Activated naive CD4-positive, alpha-beta T cell treated with anti-CD3 and anti-CD28 coated beads for 36 hours (primary cell): ENCODE data around the gene EIF4A3. TPM values are rescaled to one million over a fixed set of nuclear protein-coding genes. Genes with fewer than 3 reads are reported as not detected.

Source experiments
- CTCF ChIA-PET: fragments of 350-600 bp; sonication (Branson Sonifier 250); formaldehyde crosslinking; loops from one replicate; lab custom pipeline; 2021; ENCODE audit warnings: antibody characterized with exemption; lab: Charles Lee
- DNase-seq: peaks from one replicate; pipeline ENCODE4 v3.0.0-alpha.2; 2020
- H3K27ac Mint-ChIP-seq: one replicate; pipeline ENCODE4 v1.8.0; 2021; ENCODE audit warnings: mild to moderate bottlenecking, mixed read lengths
- H3K27me3 Mint-ChIP-seq: one replicate; pipeline ENCODE4 v1.8.0; 2021; ENCODE audit warnings: low read depth, mixed read lengths
- H3K36me3 Mint-ChIP-seq: one replicate; pipeline ENCODE4 v1.8.0; 2021; ENCODE audit warnings: low read depth, mixed read lengths
- H3K4me1 Mint-ChIP-seq: one replicate; pipeline ENCODE4 v1.8.0; 2021; ENCODE audit warnings: low read depth, mixed read lengths
- H3K4me3 Mint-ChIP-seq: one replicate; pipeline ENCODE4 v1.8.0; 2021; ENCODE audit warnings: mild to moderate bottlenecking, moderate library complexity, mixed read lengths
- H3K9me3 Mint-ChIP-seq: one replicate; pipeline ENCODE4 v1.8.0; 2021; ENCODE audit warnings: mixed read lengths
- intact Hi-C: fragments of 100-400 bp; cut with micrococcal nuclease; formaldehyde crosslinking; loops from one replicate; pipeline ENCODE4 v1.15.1; 2023
- total RNA-seq, 2 experiments: library from RNA; stranded (reverse); gene quantifications; one replicate each; pipeline ENCODE4 v1.2.3, GENCODE V29; 2021

Gene EIF4A3
- total RNA-seq, 2 experiments from 2014 or later, result 92.1 to 97.7 TPM

DNA sequence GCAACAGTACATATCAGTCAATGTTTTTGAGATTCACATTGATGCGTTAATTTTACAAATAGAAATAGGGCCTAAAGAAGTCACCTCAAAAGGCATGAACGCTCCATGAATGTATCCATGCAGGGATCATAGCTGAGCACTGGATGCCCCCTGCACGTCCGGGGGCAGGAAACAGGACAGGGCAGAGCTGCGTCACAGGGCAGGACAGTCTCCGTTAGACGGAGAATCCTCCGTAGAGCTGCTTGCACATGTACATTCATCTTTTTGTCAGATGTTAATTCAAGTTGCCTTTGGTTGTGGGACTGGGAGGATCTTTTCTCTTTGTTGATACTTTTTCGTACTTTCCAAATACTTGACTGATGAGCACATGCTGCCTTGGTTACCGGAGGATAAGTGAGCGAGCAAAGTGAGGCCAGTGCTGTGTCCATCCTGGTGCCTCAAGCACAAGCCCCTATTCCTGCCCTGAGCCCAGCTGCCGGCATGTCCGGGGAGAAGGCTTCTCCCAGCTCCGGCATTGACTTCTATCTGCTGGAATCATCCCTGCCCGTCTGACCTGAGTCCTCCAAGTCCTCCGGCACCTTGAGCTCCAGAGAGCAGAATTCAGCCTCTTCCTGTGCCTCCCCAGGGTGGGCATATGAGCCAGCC, 30.5 kb downstream of the EIF4A3 start:
- Mint-ChIP-seq H3K4me3 (no peak overlapping the region), H3K36me3 (no peaks in the 10 kb centered on the region), H3K27me3 (no peaks in the 10 kb centered on the region), H3K9me3 (peaks cover 3% of the 10 kb centered on the region), H3K4me1 (peaks cover 3% of the 10 kb centered on the region), H3K27ac (no peak overlapping the region)
- DNase-seq, result no peak
- intact Hi-C loops, result no loop called here
- CTCF ChIA-PET, result interaction anchor here (1.2 kb wide), 1 partner anchor 17 kb away, joined by 3 read pairs; no protein-coding TSS in a partner anchor

DNA sequence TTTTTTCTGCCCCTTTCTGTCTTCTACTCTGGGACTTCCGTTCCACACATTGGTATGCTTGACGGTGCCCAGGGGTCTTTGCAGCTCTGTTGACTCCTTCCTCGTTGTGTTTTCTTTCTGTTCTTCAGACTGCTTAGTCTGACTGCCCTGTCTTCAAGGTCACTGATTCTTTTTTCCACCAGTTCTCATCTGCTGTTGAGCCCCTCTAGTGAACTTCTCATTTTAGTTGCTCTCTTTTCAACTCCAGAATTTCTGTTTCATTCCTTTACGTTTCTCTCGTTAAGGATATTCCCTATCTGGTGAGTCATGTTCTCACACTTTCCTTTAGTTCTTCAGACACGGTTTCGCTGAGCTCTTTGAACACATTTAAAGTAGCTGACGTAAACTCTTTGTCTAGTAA, 31.8 kb downstream of the EIF4A3 start:
- peaks cover 3% of the 10 kb centered on the region for H3K9me3 Mint-ChIP-seq
- H3K27me3 Mint-ChIP-seq, result no peaks in the 10 kb centered on the region
- H3K4me3 Mint-ChIP-seq, result no peak overlapping the region
- no peak overlapping the region for H3K27ac Mint-ChIP-seq
- CTCF ChIA-PET, result interaction anchor here (0.6 to 1.9 kb wide), 3 partner anchors 14 to 272 kb away, joined by 3 to 10 read pairs (median 3); partner anchors contain the start of gene GAA
- H3K4me1 Mint-ChIP-seq, result peaks cover 3% of the 10 kb centered on the region
- no peak for DNase-seq
- no peaks in the 10 kb centered on the region for H3K36me3 Mint-ChIP-seq
- intact Hi-C loops, result no loop called here

DNA sequence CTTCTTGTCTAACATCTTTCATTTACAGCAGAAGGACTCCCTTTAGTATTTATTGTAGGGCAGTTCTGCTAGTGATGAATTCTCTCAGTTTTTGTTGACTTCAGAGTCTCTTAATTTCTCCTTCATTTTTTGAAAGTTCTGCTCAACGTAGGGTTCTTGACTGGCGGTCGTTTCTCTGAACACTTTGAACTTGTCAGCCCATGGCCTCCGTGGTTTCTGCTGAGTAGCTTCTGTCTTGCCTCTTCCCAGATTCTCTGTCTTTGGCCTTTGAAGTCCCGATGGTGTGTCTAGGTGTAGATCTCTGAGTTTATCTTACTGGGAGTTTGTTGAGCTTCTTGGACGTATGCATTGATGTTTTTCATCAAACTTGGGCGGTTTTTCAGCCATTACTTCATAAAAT, 32.2 kb downstream of the EIF4A3 start:
- Mint-ChIP-seq H3K27ac (no peak overlapping the region), H3K9me3 (peaks cover 3% of the 10 kb centered on the region), H3K4me3 (no peak overlapping the region), H3K36me3 (no peaks in the 10 kb centered on the region), H3K27me3 (no peaks in the 10 kb centered on the region), H3K4me1 (peaks cover 3% of the 10 kb centered on the region)
- CTCF ChIA-PET, result interaction anchor here (0.6 to 1.9 kb wide), 2 partner anchors 13 to 272 kb away, joined by 3 to 10 read pairs; partner anchors contain the start of gene GAA
- DNase-seq, result no peak
- intact Hi-C loops, result no loop called here

DNA sequence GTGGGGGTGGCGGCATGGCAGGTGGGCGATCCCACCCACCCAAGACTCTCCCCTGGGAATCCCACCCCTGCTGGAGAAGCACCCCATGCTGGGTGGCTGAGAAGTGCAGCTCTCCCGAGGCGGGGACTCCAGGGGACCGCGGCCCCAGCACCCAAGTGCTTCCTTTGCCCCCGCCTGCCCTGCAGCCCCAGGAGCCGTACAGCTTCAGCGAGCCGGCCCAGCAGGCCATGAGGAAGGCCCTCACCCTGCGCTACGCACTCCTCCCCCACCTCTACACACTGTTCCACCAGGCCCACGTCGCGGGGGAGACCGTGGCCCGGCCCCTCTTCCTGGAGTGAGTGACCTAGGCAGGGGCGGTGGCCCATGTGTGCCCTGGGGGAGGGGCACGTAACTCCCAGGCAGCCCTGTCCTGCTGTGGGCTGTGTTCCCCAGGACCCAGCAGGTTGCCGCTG, 33.9 kb downstream of the EIF4A3 start:
- Mint-ChIP-seq H3K36me3 (no peaks in the 10 kb centered on the region), H3K4me3 (no peak overlapping the region), H3K27ac (no peak overlapping the region), H3K9me3 (peaks cover 3% of the 10 kb centered on the region), H3K4me1 (peaks cover 3% of the 10 kb centered on the region), H3K27me3 (no peaks in the 10 kb centered on the region)
- no peak for DNase-seq
- CTCF ChIA-PET, result no interaction called here
- intact Hi-C loops, result no loop called here

DNA sequence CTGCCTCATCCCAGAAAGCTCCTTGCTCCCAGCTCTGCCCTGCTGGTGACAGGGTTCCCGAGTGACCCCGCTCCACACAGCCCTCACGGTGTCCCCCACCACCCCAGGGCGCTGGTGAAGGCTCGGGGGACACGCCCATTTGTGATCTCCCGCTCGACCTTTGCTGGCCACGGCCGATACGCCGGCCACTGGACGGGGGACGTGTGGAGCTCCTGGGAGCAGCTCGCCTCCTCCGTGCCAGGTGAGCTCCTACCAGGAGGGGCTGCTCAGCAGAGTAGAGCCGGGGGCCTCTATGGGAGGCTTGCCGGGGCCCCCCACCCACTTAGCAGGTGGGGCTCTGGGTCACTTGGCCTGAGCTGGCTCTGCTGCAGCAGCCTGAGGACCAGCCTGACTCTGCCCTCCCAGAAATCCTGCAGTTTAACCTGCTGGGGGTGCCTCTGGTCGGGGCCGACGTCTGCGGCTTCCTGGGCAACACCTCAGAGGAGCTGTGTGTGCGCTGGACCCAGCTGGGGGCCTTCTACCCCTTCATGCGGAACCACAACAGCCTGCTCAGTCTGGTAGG, 34.4 kb downstream of the EIF4A3 start:
- peaks cover 3% of the 10 kb centered on the region for H3K9me3 Mint-ChIP-seq
- peaks cover 3% of the 10 kb centered on the region for H3K4me1 Mint-ChIP-seq
- H3K4me3 Mint-ChIP-seq, result no peak overlapping the region

DNA sequence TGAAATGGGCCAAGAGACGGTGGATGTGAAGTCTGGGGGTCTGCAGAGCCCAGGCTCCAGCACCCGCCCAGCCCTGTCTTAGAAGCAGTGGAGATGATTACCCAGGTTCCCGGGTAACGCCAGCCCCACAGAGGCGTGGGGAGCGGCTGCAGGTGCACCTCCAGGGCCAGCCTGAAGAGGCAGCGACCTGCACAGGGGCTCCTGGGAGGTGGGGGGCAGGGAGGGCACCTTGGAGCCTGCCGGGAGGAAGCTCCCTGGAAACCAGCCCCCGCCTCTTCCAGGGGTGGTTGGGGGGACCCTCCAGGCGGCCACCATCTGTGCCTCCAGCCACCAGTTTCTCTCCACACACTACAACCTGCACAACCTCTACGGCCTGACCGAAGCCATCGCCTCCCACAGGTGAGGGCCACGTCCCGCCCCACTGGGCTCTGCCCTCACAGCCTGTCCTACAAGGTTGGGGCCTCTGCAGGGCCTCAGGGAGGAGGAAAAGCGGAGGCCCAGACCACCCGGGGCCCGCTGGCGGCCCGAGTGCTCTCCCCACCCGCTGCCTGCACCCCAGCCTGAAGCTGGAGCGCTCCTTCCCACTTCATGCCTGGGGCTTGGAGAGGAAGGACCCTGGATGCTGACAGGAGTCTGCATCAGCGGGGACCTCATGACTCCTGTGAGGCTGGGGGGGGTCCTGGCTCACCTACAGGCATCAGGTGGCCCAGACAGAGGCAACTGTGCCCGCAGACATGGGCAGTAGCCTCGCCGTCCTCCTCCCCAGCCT, 35.0 kb downstream of the EIF4A3 start:
- DNase-seq, result no peak
- no peaks in the 10 kb centered on the region for H3K27me3 Mint-ChIP-seq
- intact Hi-C loops, result no loop called here
- H3K9me3 Mint-ChIP-seq, result peaks cover 3% of the 10 kb centered on the region
- H3K4me3 Mint-ChIP-seq, result no peak overlapping the region
- H3K27ac Mint-ChIP-seq, result no peak overlapping the region
- H3K36me3 Mint-ChIP-seq, result no peaks in the 10 kb centered on the region
- H3K4me1 Mint-ChIP-seq, result peaks cover 3% of the 10 kb centered on the region
- CTCF ChIA-PET, result interaction anchor here (0.6 kb wide), 1 partner anchor 10 kb away, joined by 3 read pairs; the partner anchor contains the start of gene GAA

More for the DNA sequence above, 34.4 kb downstream of the EIF4A3 start:
- no peaks in the 10 kb centered on the region for H3K36me3 Mint-ChIP-seq
- no peak for DNase-seq
- H3K27me3 Mint-ChIP-seq, result no peaks in the 10 kb centered on the region
- H3K27ac Mint-ChIP-seq, result no peak overlapping the region
- CTCF ChIA-PET, result interaction anchor here (0.6 kb wide), 1 partner anchor 11 kb away, joined by 3 read pairs; the partner anchor contains the start of gene GAA
- intact Hi-C loops, result no loop called here

DNA sequence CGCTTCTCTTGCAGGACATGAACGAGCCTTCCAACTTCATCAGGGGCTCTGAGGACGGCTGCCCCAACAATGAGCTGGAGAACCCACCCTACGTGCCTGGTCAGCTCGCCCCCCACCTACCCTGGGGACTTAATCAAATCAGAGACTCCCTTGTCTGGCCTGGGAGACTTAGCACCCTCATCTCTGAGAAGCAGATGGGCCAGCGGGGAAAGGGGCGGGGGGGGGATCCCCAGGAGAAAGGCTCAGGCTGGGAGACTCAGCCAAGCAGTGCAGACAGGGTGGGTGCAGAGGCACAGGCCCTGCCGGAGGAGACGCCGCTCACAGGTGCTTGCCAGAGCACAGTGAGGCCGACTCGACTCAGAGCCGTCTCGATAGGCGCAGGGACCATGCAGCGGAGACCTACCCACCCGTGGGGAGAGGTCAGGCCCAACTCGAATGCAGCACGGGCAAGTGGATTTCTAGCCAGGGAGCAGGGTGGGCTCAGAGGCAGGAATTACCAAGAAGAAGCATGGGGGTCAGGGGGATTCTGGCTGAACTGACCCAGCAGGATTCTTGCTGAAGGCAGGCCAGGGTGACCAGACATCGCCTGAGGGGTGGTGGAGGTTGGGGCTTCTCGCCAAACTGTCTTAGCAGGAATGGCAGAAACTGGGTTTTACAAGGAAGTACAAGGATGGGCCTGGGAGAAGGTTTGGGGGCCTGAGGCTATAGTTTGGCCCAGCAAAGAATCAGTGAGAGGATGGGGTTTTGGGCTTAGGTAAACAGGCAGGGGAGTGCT, 35.8 kb downstream of the EIF4A3 start:
- Mint-ChIP-seq H3K4me1 (peaks cover 3% of the 10 kb centered on the region), H3K36me3 (no peaks in the 10 kb centered on the region), H3K9me3 (peaks cover 3% of the 10 kb centered on the region), H3K27ac (no peak overlapping the region), H3K4me3 (no peak overlapping the region), H3K27me3 (no peaks in the 10 kb centered on the region)
- intact Hi-C loops, result no loop called here
- CTCF ChIA-PET, result interaction anchor here (1.4 kb wide), 1 partner anchor 10 kb away, joined by 3 read pairs; the partner anchor contains the start of gene GAA
- no peak for DNase-seq

DNA sequence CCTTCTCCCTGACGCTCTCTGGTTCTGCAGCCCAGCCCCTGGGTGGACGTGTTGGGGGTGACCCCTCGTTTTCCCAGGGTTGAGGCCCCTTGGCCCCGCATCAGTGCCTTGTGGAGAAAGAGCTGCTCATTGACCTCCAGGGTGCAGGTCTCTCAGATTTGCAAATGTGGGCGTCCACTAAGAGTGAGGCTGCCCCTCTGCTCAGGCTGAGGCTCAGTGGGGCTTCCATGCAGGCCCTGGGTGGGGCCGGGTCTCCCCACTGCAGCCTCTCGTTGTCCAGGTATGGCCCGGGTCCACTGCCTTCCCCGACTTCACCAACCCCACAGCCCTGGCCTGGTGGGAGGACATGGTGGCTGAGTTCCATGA, 36.5 kb downstream of the EIF4A3 start:
- intact Hi-C loops, result no loop called here
- Mint-ChIP-seq H3K4me1 (peaks cover 3% of the 10 kb centered on the region), H3K27ac (no peak overlapping the region)

DNA sequence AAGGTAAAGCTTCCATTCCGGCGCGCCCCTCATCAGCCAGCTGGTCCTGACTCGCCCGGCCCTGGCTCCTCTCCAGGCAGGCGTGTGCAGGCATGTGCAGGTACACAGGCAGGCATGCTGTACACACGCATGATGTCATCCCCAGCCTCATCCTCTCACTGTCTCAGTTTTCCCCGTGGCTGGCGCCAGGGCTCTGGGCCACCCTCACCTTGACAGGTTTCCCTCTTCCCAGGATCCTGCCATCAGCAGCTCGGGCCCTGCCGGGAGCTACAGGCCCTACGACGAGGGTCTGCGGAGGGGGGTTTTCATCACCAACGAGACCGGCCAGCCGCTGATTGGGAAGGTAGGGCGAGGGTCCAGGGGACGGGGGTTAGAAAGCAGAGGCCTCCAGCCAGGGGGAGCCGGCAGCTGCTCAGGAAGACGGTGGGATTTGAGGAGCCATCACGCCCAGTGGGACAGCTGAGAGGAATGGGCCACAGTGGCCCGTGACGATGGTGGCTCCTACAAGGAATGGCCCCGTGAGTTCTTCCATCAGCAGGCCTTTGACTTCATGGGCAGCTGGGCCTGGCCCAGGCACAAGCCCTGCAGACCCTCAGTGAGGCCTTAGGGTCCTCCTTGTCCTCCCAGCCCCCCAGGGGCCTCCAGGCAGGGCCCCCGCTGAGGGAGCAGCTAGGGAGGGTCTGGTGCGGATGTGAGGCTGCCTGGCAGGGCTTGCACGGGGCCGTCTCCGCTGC, 37.0 kb downstream of the EIF4A3 start:
- no peaks in the 10 kb centered on the region for H3K36me3 Mint-ChIP-seq
- no peak overlapping the region for H3K27ac Mint-ChIP-seq
- H3K9me3 Mint-ChIP-seq, result no peaks in the 10 kb centered on the region
- no peaks in the 10 kb centered on the region for H3K27me3 Mint-ChIP-seq
- DNase-seq, result no peak
- no peaks in the 10 kb centered on the region for H3K4me1 Mint-ChIP-seq
- no peak overlapping the region for H3K4me3 Mint-ChIP-seq
- intact Hi-C loops, result no loop called here
- CTCF ChIA-PET, result interaction anchor here (1.4 kb wide), 1 partner anchor 8 kb away, joined by 3 read pairs; the partner anchor contains the start of gene GAA

More for the DNA sequence above, 36.5 kb downstream of the EIF4A3 start:
- no peak overlapping the region for H3K4me3 Mint-ChIP-seq
- H3K36me3 Mint-ChIP-seq, result no peaks in the 10 kb centered on the region
- H3K27me3 Mint-ChIP-seq, result no peaks in the 10 kb centered on the region
- CTCF ChIA-PET, result interaction anchor here (1.4 kb wide), 1 partner anchor 9 kb away, joined by 3 read pairs; the partner anchor contains the start of gene GAA
- H3K9me3 Mint-ChIP-seq, result peaks cover 3% of the 10 kb centered on the region
- DNase-seq, result no peak

DNA sequence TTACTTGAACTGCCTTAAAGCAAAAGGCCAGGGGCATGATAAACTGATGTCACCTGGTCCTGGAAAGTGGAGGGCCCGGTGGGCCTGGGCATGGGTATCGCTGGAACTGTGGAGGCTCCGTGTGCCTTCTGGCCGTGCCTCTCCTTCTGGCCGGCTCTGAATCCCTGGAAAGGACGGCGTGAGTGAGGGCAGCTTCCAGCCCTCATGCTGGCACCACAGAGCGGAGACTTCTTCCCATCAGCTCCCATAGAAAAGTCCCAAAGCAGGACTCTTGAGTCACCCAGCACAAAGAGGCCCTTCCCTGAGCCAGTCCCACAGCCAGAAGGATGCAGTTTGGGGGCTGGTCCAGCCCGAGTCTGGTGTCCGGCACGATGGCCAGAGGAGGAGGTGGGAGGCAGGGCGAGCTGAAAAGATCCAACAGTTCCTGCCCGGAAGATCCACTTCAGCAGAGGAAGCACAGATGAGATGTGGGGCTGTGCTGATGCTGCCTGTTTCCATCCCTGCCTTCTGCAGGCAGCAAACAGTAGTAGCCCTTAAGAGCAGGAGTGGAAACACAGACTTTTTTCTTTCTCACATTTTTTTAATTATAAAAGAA, 37.8 kb downstream of the EIF4A3 start:
- Mint-ChIP-seq H3K9me3 (no peaks in the 10 kb centered on the region), H3K4me3 (no peak overlapping the region), H3K36me3 (no peaks in the 10 kb centered on the region), H3K27ac (no peak overlapping the region), H3K27me3 (no peaks in the 10 kb centered on the region), H3K4me1 (no peaks in the 10 kb centered on the region)
- no peak for DNase-seq
- intact Hi-C loops, result no loop called here
- CTCF ChIA-PET, result no interaction called here
